ENCODE data around the gene SLC25A46.

DNA sequence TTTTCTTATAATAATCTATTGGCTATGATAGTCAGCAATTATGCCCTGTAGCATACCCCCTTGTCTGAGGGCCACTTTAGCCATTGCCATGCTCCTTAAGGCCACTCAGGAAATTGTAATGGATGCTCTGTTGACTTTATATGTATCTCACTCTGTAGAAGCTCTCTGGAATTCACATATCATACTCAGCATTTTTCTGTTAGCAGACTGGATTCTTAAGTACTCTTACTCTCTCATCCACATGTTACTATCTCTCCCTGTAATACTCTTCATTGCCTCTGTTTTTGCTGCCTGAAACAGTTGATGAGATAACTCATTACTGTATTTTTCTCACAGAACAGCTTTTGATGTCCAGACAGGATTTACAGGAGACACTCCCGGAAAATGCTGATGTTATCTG lies 36.5 kb upstream of the SLC25A46 start:
- TF ChIP-seq YY1 (IDR thresholded peaks at IDR 0.05; ENCODE audit: low read depth) (no peak), CEBPB (IDR thresholded peaks at IDR 0.05) (no peak), CREB1 (IDR thresholded peaks at IDR 0.05; ENCODE audit: low read depth) (no peak), RAD21 (IDR thresholded peaks at IDR 0.05; ENCODE audit: low read depth) (no peak), ZBTB7A (IDR thresholded peaks at IDR 0.05; ENCODE audit: low read depth) (no peak), EP300 (IDR thresholded peaks at IDR 0.05; ENCODE audit: borderline replicate concordance) (no peak), TAF1 (IDR thresholded peaks at IDR 0.05; ENCODE audit: low read depth) (no peak), EGR1 (IDR thresholded peaks at IDR 0.05) (no peak), TEAD4 (IDR thresholded peaks at IDR 0.05) (no peak)
- TF ChIP-seq, protein P1, sequence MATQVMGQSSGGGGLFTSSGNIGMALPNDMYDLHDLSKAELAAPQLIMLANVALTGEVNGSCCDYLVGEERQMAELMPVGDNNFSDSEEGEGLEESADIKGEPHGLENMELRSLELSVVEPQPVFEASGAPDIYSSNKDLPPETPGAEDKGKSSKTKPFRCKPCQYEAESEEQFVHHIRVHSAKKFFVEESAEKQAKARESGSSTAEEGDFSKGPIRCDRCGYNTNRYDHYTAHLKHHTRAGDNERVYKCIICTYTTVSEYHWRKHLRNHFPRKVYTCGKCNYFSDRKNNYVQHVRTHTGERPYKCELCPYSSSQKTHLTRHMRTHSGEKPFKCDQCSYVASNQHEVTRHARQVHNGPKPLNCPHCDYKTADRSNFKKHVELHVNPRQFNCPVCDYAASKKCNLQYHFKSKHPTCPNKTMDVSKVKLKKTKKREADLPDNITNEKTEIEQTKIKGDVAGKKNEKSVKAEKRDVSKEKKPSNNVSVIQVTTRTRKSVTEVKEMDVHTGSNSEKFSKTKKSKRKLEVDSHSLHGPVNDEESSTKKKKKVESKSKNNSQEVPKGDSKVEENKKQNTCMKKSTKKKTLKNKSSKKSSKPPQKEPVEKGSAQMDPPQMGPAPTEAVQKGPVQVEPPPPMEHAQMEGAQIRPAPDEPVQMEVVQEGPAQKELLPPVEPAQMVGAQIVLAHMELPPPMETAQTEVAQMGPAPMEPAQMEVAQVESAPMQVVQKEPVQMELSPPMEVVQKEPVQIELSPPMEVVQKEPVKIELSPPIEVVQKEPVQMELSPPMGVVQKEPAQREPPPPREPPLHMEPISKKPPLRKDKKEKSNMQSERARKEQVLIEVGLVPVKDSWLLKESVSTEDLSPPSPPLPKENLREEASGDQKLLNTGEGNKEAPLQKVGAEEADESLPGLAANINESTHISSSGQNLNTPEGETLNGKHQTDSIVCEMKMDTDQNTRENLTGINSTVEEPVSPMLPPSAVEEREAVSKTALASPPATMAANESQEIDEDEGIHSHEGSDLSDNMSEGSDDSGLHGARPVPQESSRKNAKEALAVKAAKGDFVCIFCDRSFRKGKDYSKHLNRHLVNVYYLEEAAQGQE (IDR thresholded peaks at IDR 0.05; ENCODE audit: low read depth): no peak
- TF ChIP-seq, protein P2, sequence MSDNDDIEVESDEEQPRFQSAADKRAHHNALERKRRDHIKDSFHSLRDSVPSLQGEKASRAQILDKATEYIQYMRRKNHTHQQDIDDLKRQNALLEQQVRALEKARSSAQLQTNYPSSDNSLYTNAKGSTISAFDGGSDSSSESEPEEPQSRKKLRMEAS (IDR thresholded peaks at IDR 0.05): no peak
- TF ChIP-seq, protein P3, sequence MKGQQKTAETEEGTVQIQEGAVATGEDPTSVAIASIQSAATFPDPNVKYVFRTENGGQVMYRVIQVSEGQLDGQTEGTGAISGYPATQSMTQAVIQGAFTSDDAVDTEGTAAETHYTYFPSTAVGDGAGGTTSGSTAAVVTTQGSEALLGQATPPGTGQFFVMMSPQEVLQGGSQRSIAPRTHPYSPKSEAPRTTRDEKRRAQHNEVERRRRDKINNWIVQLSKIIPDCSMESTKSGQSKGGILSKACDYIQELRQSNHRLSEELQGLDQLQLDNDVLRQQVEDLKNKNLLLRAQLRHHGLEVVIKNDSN (IDR thresholded peaks at IDR 0.05): no peak
